Stimulated activated CD4-positive, alpha-beta T cell treated with anti-CD3 and anti-CD28 coated beads, Interleukin-1b, Interleukin-23, amount 100 ng/mL, for 48 hours (primary cell): ENCODE measurements around the gene ITGA6.

Experiments used
- DNase-seq: peaks from one replicate; pipeline ENCODE4 v3.0.0-alpha.2; 2020

Gene ITGA6

GRCh38 chr2:172442072-172442895 is 14.9 kb downstream of the ITGA6 start:
- peak; percentile 79 for DNase-seq

DNA sequence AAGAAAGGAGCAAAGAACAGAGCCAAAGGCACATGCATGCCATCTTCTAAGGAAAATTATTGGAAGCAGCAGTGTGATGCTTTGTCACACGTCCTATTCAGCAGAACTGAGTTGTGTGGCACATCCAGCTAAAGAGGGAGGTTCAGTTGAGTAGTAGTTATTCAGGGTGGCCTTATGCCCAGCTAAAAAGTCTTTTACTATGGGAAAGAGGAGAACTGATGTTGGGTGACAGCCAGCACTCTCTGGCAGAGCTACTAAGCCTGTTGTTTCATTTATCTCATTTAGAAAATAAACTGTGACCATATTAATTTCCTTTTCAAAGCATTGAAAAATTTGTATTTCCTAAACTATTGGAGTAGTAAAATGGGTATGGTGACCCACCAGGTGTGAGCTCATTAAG is 18.5 kb downstream of the ITGA6 start:
- DNase-seq: no peak

- no peak for DNase-seq
Measured at GRCh38 chr2:172446474-172447063, 19.2 kb downstream of the ITGA6 start.

DNA sequence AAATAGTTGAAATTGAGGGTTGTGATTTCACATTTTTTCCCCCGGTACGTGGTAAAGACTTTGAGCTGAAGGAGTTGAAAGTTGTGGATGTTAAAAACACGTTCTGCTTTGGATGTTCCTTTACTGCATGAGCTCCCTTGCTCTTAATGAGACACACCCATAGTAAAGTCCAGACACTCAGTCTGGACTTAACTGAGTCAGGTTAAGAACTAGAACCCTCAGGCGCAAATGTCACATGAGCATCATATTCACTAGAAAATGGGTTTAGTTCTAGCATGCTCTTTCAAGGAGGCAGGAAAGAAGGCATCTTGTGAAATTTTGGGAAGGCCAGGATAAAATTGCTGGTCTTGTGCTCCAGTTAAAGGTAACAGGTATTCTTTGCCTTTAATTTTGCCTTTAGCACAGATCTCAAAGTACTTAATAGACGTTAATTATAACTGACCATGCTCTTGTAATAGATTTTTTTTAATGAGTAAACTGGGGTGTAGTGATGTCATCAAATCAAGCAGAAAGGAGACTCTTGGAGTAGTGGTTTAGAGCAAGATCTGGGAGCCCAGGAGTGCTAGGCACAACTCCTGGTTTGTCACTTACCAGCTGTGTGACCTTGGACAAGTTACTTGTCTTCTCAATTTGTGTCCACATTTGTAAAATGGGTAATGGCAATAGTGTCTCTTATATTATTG is 20.6 kb downstream of the ITGA6 start:
- no peak for DNase-seq

GRCh38 chr2:172448544-172449267 is 21.3 kb downstream of the ITGA6 start:
- no peak for DNase-seq

- no peak for DNase-seq
Measured at GRCh38 chr2:172449911-172450550, 22.6 kb downstream of the ITGA6 start.

DNA sequence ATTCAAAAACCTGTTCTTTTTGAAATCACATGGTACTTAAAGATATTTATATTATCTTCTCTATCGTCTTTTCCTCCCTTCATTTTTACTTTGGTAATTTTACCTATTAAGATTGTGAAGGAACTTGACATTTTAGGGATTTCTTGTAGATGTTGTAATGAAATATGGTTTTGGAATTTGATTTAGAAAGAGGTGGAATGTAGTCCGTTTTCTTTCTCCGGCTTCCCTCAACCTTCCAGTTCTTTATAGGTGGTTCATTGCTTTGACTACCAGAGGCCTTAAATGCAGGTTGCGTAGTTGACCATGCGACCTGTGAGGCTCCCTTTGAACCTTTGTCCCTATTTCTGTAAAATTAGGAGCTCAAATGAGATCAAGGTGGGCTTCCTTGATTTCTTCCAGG is 24.5 kb downstream of the ITGA6 start:
- DNase-seq: no peak

DNA sequence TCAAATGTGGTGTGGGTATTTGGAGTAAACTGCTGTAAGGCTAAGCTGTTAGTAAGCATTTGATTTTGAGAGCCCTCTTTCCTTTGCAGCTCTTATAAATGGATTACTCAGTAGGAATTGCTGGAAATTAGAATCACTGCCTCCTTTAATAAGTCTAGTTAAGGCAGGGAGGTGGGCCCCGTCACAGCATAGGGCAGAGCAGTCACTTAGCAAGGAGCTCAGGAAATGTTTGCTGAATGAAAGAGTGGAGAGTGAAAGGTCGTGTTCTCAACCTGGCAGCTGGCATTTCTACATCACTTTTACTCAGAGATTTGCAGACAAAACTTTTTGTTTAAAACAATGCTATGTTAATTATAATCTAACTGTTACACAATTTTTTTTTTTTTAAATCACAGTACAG is 25.5 kb downstream of the ITGA6 start:
- DNase-seq: no peak

DNA sequence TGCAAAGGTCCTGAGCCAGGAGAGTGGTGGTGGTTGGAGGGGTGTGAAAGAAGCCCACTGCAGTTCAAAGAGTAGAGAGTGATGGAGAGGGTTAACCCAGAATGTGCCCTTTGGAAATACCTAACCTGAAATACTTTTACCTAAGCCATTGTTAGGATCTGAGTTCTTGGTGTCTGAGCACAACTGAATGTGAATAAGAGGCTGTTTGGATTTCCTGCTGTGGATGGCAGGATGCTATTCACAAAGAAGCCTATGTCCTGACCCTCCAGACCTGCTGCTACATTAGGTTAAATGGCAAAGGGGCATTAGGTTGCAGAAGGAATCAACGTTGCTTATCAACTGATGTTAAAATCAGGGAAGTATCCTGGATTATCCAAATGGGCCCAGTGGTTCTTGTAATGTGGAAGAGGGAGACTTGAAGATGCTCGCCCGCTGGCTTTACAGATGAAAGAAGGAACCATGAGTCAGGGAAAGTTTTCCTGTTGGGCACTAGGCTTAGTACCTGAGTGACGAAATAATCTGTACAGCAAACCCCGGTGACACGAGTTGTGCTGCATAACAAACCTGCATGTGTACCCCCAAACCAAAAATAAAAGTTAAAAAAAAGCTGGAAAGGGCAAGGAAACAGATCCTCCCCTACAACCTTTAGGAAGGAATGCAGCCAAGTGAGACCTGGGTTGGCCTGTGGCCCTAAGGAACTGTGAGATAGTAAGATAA is 27.2 kb downstream of the ITGA6 start:
- no peak for DNase-seq

- DNase-seq: no peak
Measured at GRCh38 chr2:172455121-172455515, 27.7 kb downstream of the ITGA6 start.

- DNase-seq: no peak
Measured at GRCh38 chr2:172456002-172456401, 28.6 kb downstream of the ITGA6 start.

DNA sequence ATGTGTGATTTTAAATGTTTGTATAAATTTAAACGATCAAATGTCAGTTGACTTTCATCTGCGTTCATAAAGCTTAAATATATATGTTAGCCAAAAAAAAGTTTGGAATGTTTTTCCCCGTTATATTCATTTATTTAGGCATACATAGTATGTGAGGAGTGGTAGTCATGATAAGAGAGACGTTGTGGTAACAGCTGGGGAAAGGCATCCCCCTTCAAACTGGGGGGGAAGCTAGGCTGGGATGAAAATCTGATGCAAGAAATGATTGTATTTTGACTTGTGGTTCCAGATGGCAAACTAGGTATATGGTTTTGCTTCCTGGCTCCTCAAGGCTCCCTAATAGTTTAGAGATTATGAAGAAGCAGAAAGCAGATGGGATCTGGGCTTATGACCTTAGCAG is 30.1 kb downstream of the ITGA6 start:
- DNase-seq: no peak

DNA sequence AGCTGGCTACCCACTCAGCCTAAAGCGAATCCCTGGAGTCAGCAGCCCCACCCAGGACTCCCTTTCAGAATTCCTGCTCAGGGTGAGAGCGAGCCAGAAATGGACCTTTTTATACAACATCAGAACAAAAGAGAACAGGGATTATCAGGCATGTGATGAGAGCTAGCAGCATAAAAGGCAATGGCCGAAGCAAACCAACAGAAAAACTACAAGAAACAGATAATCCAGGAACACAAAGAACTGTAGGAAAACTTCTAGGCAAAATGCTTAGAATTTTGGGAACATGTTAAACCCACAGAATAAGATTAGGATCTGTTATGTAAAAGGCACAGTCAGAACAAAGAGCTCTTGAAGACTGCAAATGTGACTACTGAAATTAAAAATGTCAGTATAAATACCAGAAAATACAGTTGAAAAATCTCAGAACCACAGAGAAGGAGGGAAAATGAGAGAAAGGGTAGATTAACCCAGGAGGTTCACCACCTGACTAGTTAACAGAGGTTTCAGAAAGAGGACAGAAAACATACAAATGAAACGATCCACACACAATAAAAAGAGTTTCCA is 31.3 kb downstream of the ITGA6 start:
- no peak for DNase-seq

DNA sequence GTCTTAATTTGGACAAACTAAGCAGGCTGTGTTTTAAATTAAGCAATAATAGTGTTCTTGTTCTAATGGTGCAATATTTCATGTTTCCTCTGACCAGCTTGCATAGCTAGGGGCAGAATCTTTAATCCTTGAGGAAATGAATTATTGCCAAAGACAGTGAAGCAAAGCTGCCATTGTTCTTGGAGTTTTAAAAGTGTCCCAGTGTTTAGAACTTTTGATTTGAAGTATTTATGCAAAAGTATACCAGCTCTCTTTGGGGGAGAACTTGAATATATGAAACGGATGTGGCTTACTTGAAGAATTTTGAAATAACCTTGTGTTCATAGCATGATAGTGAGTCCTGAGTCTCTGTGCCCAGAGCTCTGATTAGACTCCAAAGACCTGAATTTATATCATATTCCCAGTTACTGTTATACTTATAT is 33.4 kb downstream of the ITGA6 start:
- DNase-seq: no peak

DNA sequence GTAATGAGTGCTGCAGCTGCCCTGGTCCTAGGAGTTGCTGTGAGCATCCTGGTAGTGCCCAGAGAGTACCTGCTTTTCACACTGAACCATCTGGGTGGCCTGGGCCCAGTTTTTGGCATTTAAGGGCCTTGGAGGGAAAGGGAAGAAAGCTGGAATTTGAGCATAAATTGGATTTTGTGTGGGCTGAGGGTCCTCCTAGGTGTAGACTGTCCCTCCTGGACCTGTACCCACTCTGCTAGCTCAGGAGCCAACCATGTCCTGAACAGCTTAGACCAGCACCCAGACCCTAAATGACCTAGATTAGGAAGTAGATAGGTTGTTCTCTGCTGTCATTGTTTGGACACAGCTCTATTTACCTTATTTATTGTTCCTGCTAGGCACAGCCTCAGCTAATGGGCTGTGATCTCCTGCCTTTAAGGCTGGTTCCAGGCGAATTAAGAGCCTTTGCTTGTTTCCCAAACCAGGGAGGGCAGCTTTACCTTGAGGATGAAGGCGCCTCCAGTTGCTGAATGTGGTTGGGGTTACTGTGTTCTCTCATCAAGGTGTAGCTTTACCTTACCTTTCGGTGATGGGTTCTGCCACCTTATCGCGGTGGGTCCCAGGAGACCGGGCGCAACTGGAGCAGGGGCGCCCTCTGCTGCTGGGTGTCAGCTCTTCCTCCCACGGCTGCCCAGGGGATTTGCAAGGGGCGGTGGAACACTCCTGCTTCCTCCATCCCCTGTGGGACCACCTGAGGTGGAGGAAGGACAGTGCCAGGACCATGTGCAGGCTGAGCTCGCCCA is 34.4 kb downstream of the ITGA6 start:
- DNase-seq: peak; percentile 68

DNA sequence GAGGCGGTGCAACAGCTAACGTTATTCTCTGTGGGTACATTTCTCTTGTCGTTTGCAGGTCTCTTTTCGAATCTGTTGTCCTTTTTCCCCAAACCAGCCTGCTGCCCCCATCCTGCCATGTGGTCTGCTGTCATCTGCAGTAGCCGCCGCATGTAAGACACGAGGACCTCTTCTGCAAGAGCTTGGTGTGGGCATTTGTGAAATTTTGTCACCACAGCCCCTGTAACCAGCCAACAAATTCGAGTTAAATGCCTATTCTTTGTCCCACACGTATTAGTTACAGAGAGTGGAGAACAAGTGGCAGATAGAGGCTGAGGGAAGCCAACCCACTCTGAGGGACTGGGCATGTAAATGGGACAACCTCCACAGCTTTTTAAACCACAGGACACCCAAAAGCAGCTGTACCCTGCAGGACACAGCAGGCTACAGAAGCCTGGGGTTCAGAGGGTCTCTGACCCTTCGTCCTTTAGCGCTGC is 35.0 kb downstream of the ITGA6 start:
- no peak for DNase-seq

DNA sequence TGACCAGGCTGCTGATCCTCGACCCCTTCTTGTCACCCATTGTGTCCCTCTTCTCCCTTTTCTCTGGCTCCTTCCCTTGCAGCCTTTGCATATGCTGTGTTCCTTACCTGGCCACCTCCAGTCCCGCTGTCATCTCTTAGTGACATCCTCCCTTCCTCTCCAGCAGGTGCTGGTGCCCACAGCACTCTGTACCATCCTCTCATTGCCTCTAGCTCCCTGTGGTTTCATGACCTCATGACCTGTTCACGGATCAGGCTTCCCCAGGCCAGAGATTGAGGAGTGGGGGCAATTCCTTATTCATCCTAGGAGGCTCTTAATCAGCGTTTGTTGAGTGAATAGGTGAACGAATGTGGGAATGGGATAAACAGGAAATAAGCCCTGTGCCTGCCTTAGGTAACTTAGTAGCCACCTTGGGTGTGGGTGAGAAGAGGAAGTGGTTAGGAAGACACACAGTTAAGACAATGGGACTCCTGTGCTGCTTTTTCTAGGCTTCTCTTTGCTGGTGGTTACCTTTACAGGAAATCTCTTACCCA is 35.5 kb downstream of the ITGA6 start:
- peak; percentile 23 for DNase-seq

DNA sequence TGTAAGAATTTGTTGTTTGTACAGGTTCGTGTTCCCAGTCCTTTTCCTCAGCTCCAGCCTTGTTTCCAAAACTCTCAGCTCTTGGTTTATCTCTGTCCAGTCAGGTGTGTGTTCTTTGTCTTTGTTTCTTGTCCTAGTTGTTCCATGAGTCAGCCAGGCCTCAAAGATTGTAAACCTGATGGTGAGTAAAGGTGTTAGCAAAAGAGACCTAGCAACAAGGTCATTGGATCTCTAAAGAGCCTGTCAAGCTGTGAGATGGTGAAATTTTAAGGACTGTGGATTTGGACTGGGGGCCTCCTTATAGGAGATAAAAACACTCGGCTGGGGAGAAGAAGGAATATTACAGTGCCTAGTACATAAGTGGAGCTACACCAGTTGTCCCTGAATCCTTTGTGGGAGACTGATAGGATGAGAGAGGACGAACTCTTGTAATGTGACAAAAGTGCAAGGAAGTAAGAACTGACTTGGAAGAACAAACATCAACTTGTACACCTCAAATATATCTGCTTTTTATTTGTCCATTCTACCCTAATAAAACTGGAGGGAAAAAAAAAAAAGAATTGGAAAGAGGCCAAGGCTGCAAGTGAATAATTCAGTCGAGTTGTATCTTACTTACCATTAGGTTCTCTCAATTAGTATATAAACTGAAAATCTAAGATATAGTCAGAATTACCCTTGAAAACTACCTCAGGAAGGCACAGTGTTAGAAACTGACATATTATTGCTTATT is 37.2 kb downstream of the ITGA6 start:
- no peak for DNase-seq

DNA sequence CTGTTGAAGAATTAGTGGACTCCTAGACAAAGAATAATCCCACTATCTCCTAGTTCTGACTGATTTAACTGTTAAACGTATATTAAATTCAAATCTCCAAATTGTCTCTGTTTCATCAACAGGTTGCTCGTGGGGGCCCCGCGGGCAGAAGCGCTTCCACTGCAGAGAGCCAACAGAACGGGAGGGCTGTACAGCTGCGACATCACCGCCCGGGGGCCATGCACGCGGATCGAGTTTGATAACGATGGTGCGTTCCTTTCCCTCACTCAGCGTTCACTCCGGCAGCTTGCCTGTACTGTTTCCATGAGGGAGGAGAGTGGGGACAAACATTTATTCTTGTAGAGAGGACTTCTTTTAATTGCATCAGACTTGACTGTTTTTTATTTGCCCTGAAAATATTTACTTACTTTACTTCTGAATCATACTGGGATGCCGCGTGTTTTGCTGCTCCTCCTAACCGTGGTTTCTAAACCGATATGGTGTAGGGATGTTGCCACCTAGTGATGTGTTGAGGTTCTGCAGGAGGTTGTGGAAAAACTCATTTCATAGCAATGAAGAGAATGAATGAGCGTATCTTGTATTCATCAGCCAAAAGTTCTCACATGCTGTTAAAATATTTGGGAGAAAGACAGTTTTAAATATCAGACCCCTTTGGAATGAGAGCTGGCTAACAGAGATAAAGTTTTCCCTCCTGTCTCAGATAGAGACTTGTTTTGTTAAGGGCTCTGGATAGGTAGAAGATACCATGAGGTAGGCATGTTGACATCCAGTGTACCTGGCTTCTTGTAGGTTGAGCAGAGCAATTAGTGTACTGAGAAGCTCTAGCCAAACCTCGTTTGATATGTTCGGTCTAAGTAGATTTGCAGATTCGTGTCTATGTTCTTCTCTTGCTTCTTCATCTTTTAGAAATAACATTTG is 38.3 kb downstream of the ITGA6 start:
- peak; percentile 69 for DNase-seq
